ENCODE results near the gene VSX2.
A peak's percentile ranks its signal among the peaks of the same experiment; 100 is the strongest.
"Not testable (repeated sequence)": the region's sequence is repeated elsewhere in the genome, so short reads cannot be mapped to it uniquely, and the experiment has no call there.

VSX2 gene

GRCh38 chr14:74259513-74259912 is 20.3 kb downstream of the VSX2 start:
- DNase-seq (ENCODE audit: low read depth in 2 of 2), result no peak

- DNase-seq (ENCODE audit: low read depth in 2 of 2), result no peak
These were observed 21.4 kb downstream of the VSX2 start for GRCh38 chr14:74260525-74261233.

DNA sequence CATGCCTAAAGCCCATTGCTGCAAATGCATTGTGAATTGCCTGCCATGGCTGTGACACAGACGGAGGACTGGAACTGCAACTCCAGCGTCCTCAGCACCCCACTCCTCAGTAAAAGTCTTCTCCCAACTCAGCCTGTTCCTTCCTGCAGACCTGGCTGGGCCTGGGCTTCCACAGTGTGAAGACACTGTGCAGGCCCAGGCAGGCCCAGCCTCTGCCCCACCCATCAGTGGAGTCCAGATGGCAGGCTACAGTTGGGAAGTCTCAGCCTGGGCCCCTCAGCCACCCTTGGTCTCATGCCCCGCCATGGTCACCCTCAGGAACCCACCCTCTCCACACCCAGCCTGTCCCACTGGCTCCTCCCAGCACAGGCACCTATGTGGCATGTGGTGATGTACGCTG is 22.0 kb downstream of the VSX2 start:
- no peak for DNase-seq (ENCODE audit: low read depth in 2 of 2)

DNA sequence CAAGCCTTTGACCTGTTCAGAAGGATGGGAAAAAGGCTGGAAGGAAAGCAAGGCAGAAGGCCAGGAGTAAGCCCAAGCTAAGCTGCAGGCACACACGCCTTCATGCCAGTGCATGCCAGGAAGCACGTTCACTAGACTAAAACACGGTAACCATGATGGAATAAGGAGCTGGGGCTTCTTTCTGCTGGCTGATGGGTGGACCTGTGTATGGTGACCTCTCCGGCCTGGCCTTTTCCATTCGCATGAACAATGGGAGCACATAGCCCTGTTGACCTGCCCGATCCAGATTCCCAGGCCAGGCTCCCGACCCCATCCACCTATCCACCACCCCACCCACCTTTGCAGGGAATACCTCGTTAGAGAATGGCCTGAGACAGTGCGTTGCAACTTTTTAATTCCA is 22.8 kb downstream of the VSX2 start:
- no peak for DNase-seq (ENCODE audit: low read depth in 2 of 2)

DNA sequence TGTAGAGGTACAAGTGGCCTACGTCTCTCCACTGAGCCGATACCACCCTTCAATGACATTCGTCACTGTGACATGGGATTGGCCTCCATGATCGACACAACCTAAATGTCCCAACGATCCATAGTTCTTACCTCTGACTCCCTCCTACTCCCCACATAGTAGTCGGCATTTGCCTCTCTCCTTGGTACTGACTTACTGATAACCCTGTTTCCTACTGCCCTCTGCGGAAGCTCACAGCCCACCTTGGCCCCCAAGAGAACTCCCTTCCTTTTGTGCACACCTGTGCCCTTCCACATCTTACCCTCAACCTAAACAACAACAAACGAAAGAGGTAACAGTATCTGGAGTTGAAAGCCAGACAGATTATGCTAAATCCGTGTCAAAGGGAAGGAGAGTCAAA is 23.9 kb downstream of the VSX2 start:
- no peak for DNase-seq (ENCODE audit: low read depth in 2 of 2)

DNA sequence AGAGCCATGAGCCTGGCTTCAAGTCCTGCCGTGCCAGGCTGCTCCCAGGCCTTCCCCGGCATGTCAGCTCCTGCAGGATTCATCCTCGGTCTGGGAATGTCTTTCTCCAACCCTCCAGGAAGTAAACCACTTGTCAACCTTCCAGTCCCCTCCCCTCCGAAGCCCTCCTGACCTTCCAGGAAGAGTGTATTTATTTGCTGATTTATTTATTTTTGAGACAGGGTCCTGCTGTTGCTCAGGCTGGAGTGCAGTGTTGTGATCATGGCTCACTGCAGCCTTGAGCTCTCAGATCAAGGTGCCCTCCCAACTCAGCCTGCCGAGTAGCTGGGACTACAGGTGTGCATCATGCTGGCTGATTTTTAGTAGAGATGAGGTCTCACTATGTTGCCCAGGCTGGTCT is 24.7 kb downstream of the VSX2 start:
- DNase-seq (ENCODE audit: low read depth in 2 of 2), result no peak

DNA sequence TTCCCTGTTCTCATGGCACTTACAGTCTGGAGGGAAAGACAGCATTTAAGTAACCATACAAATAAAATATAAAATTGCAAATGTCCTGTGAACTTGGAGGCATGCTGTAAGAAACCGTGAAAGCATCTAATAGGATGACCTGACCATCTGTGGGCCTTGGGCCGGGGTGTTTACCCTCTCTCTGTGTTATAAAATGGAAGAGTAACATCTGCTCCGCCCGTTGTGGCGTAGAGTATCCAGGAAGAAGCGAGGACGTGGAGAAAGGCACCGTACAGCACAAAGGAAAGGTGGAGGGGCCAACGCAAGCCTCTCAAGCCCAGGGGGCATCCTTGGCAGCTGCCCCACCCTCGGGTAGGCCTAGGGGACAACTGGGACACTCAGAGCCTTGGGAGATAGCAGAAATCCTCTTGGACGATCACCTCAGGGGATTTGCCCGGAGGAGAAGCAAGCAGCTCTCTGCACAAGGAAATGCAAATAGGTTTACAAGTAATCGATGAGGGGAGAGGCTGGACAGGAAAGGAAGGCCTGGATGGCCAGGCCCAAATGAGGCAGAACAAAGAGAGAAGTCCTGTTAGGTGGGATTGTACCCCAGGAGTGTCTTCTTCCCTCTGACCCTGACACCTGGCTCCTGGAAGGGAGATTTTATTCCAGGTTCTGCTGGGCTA is 26.2 kb downstream of the VSX2 start:
- no peak for DNase-seq (ENCODE audit: low read depth in 2 of 2)

GRCh38 chr14:74267588-74267987 is 28.3 kb downstream of the VSX2 start:
- DNase-seq (ENCODE audit: low read depth in 2 of 2), result no peak

DNA sequence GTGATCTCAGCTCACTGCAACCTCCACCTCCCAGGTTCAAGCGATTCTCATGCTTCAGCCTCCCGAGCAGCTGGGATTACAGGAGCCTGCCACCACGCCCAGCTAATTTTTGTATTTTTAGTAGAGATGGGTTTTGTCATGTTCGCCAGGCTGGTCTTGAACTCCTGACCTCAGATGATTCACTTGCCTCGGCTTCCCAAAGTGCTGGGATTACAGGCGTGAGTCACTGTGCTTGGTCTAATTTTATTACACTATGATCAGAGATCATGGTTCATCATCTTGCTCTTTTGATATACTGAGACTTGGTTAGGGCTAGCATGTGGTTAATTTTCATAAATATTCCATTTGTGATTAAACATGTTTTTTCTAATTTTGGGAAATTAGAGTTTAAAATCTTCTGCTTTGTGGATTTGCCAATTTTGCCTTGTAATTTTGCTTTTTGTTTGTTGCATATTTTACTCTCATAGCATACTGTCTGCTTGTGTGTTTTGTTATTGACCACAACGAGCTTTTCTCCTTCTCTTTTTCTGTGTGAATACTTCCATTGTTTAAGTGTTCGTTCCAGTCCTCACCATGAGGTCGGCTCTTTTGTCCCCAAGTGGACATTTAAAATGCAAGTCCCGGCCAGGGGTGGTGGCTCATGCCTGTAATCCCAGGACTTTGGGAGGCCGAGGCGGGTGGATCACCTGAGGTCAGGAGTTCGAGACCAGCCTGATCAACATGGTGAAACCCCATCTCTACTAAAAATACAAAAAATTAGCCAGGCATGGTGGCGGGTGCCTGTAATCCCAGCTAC is 31.3 kb downstream of the VSX2 start:
- DNase-seq (ENCODE audit: low read depth in 2 of 2), result not testable (repeated sequence)

GRCh38 chr14:74271365-74271764 is 32.1 kb downstream of the VSX2 start:
- DNase-seq (ENCODE audit: low read depth in 2 of 2), result no peak

- DNase-seq (ENCODE audit: low read depth in 2 of 2), result no peak
These were observed 36.1 kb downstream of the VSX2 start for GRCh38 chr14:74275241-74275841.

DNA sequence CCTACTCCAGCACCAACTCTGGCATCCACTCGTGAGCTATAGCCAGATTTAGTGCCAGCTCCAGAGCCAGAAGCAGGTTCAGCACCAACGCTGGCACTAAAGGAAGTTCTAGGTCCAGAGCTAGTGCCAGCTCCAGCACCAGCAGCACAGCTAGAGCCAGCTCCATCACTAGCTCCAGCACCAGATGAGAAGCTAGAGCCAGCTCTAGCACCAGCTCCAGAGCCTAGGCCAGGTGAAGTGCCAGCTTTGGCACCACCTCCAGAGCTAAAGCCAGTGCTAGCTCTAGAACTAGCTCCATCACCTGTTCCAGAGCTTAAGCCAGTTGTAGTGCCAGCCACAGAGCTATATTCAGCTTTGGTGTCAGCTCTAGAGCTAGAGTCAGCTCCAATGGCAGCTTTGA is 38.8 kb downstream of the VSX2 start:
- DNase-seq (ENCODE audit: low read depth in 2 of 2), result no peak

- no peak for DNase-seq (ENCODE audit: low read depth in 2 of 2)
These were observed 41.8 kb downstream of the VSX2 start for GRCh38 chr14:74281069-74281468.

DNA sequence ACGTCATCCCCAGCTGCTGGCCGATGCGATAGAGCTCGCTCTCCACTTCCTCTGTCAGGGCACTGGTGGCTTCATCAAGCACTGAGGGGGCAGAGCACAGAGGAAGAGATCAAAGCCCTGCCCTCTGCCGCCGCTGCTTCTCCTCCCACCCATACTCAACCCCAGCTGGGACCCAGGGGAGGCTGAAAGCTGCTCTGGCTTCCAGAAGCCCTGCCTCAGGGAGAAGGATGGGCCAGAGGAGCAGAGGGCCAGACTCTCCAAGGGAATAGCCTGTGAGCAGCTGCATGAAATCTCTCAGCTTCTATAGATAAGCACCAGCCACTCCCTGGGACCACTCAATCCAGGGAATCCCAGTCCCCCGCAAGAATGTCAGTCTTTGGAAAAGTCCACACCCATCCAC is 47.5 kb downstream of the VSX2 start:
- no peak for DNase-seq (ENCODE audit: low read depth in 2 of 2)

DNA sequence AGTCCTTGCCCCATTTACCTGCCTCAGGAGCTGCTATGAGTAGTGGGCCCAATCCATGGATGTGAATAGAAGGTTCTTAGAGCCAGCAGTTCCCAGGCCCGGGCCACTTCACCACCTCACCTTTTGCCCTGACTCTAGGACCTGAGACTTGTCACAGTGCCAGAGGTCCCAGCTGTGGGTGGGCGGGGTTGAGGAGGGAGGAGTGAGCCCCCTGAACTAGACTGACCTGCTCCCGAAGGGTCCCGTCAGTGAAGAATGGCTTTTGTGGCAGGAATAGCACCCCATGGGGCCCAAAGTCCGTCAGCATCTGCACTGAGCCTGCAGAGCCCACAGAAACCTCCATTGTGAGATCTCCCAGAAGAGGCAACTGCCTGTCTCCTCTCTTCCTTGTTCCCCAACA is 50.6 kb downstream of the VSX2 start:
- no peak for DNase-seq (ENCODE audit: low read depth in 2 of 2)

- no peak for DNase-seq (ENCODE audit: low read depth in 2 of 2)
These were observed 51.2 kb downstream of the VSX2 start for GRCh38 chr14:74290415-74290814.

GRCh38 chr14:74292061-74292460 is 52.8 kb downstream of the VSX2 start:
- DNase-seq (ENCODE audit: low read depth in 2 of 2), result no peak

- no peak for DNase-seq (ENCODE audit: low read depth in 2 of 2)
These were observed 54.4 kb downstream of the VSX2 start for GRCh38 chr14:74293606-74294005.

GRCh38 chr14:74296037-74296467 is 56.8 kb downstream of the VSX2 start:
- DNase-seq (ENCODE audit: low read depth in 2 of 2), result no peak

DNA sequence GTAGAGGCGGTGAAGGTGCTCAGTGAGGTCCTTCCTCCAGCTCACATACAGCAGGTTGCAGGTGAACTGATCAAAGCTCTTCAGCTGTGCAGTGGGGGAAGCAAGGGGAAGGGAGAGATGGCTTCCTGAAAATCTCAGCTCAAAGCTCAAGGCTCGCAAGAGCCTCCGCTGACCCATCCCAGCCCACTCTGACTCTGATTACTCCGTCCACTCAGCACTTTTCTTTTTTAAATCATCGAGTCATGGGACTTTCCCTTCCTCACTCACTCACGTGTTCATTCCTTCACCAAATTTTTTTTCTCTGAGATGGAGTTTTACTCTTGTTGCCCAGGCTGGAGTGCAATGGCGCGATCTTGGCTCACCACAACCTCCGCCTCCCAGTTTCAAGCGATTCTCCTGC is 58.7 kb downstream of the VSX2 start:
- no peak for DNase-seq (ENCODE audit: low read depth in 2 of 2)

DNA sequence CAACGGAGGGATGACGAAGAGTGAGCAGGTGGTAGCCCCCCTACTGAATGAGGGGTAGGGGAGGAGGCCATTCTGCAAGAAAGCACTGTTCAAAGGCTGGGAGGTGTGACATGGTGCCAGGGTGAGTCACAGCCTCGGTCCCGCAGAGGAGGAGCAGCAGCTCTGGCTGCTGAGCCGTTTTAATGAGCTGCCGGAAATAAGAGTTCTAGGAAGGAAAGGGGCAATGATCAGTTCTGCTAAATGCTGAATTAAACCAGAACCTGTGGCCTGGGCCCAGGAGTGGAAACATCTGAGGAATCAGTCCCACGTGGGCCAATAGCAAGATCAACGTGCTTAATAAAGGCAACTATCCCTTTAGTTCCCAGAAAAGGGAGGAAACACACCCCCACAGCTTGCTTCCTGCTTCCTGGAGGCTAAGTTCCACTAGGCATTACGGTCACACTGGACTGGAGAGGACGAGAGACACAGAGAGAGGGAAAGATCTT is 59.9 kb downstream of the VSX2 start:
- DNase-seq (ENCODE audit: low read depth in 2 of 2), result peak; percentile 2 to 47

DNA sequence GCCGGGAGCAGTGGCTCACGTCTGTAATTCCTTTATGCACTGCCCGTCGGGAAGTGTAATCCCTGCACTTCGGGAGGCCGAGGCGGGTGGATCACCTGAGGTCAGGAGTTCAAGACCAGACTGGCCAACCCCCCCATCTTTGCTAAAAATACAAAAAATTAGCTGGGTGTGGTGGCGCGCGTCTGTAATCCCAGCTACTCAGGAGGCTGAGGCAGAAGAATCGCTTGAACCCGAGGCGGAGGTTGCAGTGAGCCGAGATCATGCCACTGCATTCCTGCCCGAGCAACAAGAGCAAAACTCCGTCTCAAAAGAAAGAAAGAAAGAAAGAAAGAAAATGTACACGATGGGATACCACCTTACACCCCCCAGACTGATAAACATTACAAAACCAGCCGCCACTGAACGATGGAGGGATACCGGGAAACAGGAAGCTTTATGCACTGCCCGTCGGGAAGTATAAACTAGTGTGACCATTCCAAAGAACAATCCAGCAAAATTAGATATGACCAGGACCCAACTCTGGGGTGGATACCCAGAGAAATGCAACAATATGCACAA is 62.4 kb downstream of the VSX2 start:
- no peak for DNase-seq (ENCODE audit: low read depth in 2 of 2)
